ENCODE data around the gene XPNPEP1.

XPNPEP1 gene

DNA sequence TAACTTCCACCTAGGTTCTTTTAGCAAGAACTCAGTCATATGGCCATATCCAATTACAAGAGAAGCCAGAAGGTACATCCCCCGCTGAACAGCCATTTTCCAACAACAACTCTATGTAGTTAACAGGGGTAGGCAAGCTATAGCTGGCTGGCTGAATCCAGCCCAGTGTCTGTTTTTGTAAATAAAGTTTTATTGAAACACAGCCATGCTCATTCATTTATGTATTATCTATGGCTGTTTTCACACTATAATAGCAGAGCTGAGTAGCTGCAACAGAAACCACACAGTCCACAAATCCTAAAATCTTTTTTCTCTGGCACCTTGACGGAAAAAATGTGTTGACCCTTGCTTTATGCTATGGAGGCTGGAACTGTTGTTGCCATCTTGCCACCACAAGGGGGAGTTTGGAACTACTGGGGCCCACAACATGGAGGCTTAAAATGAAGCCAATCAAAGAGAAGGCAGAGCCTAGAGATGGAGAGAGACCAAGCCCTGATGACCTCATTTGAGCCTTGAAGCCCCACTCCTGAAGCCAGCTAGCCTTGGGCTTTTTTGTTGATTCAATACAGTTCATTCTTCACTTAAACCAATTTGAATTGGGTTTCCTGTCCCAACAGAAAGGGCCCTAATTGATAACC is 33.3 kb upstream of the XPNPEP1 start:
- TF ChIP-seq, protein P1, sequence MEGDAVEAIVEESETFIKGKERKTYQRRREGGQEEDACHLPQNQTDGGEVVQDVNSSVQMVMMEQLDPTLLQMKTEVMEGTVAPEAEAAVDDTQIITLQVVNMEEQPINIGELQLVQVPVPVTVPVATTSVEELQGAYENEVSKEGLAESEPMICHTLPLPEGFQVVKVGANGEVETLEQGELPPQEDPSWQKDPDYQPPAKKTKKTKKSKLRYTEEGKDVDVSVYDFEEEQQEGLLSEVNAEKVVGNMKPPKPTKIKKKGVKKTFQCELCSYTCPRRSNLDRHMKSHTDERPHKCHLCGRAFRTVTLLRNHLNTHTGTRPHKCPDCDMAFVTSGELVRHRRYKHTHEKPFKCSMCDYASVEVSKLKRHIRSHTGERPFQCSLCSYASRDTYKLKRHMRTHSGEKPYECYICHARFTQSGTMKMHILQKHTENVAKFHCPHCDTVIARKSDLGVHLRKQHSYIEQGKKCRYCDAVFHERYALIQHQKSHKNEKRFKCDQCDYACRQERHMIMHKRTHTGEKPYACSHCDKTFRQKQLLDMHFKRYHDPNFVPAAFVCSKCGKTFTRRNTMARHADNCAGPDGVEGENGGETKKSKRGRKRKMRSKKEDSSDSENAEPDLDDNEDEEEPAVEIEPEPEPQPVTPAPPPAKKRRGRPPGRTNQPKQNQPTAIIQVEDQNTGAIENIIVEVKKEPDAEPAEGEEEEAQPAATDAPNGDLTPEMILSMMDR (IDR thresholded peaks at IDR 0.05; ENCODE audit: insufficient read depth, low read length, poor library complexity, severe bottlenecking), result peak; percentile 76
- no peak overlapping the region for H3K4me3 ChIP-seq (replicated peaks; ENCODE audit: low read depth, low read length)
- H3K36me3 ChIP-seq (ENCODE audit: control insufficient read depth, insufficient read depth, low read length), result no peaks in the 10 kb centered on the region
- no peaks in the 10 kb centered on the region for H3K27me3 ChIP-seq (replicated peaks; ENCODE audit: control insufficient read depth, insufficient read depth, low read length)
- DNase-seq (ENCODE audit: extremely low read depth, insufficient read length), result no peak

DNA sequence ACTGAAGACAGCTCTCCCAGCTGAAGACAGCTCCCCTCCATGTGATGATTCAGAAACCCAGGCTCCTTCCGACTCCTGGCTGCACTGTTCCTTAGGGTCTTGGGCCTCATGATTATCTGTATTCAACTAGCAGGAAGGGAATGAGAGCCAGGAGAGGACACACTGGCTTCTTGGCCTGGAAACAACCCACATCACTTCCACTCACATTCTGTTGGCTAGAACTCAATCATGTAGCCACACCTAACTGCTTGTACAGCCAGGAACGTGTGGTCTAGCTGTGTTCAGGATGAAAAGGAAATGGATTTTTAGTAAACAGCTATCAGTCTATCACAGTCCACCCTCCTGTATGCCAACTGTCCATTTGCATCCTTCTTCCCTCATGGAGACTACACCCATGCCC is 30.5 kb upstream of the XPNPEP1 start:
- Histone ChIP-seq H3K27me3 (replicated peaks; ENCODE audit: control insufficient read depth, insufficient read depth, low read length) (no peaks in the 10 kb centered on the region), H3K4me3 (replicated peaks; ENCODE audit: low read depth, low read length) (no peak overlapping the region), H3K36me3 (ENCODE audit: control insufficient read depth, insufficient read depth, low read length) (no peaks in the 10 kb centered on the region)
- TF ChIP-seq, protein P1 (IDR thresholded peaks at IDR 0.05; ENCODE audit: insufficient read depth, low read length, poor library complexity, severe bottlenecking), result no peak
- no peak for DNase-seq (ENCODE audit: extremely low read depth, insufficient read length)

DNA sequence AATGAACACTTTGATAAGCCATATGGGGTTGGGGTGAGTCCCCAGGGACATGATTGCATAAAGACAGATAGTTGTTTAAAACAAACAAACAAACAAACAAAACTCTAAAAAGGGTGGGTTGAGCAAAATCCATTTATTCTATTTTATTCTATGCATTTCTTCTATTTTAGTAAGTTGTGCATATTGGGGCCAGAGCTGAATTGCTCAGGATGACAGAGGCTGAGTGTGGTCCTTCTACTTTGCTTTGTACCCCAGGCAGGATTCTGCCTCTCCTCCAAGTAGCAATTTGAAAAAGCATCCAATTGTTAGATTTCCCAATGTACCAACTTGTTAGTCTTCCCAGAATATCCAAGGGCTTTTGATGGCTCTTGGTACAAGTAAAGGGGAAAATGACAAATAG is 29.2 kb upstream of the XPNPEP1 start:
- no peak for DNase-seq (ENCODE audit: extremely low read depth, insufficient read length)
- TF ChIP-seq, protein P1 (IDR thresholded peaks at IDR 0.05; ENCODE audit: insufficient read depth, low read length, poor library complexity, severe bottlenecking), result no peak

DNA sequence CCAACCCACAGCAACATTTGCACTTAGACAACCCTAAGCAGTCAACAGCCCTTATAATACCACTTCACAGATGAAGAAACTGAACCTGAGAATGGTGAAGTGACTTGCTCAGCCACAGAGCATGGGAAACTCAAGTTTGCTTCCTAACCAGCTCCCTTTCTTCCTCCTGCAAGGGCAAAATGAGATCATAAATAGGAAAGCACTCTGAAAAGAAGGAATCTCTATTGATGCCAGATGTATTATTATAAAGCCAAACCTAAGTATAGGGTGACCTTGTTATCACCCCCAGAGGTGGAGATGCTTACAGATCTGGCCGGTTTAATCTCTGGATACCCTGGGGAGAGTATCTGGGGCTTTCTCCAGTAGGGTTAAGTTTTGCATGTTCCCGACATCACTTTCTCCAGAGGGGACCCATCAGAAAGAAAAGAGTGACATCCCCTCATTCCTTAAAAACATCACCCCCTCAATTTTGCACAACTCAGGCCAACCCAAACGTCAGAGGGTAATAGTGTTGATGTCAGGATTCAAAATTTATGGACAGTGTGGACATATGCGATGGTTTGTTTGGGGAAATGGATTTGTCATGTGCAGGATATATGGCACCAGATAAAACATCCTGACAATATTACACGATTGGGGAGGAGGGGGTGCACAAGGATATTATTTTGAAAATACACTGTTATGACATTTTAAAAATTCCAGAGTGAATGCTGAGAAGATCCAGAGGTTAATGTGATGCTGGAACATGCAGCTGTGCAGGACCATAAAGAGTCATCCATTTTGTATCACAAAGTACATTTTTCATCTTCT is 24.0 kb upstream of the XPNPEP1 start:
- H3K4me3 ChIP-seq (replicated peaks; ENCODE audit: low read depth, low read length), result no peak overlapping the region
- H3K27me3 ChIP-seq (replicated peaks; ENCODE audit: control insufficient read depth, insufficient read depth, low read length), result no peaks in the 10 kb centered on the region
- DNase-seq (ENCODE audit: extremely low read depth, insufficient read length), result no peak
- TF ChIP-seq, protein P1 (IDR thresholded peaks at IDR 0.05; ENCODE audit: insufficient read depth, low read length, poor library complexity, severe bottlenecking), result no peak
- no peaks in the 10 kb centered on the region for H3K36me3 ChIP-seq (ENCODE audit: control insufficient read depth, insufficient read depth, low read length)

More for the DNA sequence above, 29.2 kb upstream of the XPNPEP1 start:
- no peaks in the 10 kb centered on the region for H3K27me3 ChIP-seq (replicated peaks; ENCODE audit: control insufficient read depth, insufficient read depth, low read length)
- H3K4me3 ChIP-seq (replicated peaks; ENCODE audit: low read depth, low read length), result no peak overlapping the region
- no peaks in the 10 kb centered on the region for H3K36me3 ChIP-seq (ENCODE audit: control insufficient read depth, insufficient read depth, low read length)

DNA sequence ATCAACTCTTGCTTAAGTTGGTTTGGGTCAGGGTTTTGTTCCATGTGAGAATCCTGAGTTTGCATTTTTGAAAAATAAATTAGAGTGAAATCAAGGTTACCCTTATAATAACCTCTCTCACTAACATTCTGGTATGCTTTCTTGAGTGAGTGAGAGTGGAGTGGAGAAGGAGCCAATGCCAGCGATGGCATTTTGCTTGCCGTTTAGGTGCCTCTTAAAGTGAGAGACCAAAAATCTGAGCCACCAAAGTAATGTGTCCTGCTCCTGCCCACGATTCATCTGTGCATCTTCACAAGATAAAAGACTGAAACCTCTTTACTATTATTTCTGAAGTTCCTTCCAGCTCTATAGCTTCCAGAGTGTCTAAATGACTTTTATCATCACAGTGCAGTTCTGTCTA is 23.4 kb upstream of the XPNPEP1 start:
- no peak for DNase-seq (ENCODE audit: extremely low read depth, insufficient read length)
- no peaks in the 10 kb centered on the region for H3K36me3 ChIP-seq (ENCODE audit: control insufficient read depth, insufficient read depth, low read length)
- no peak overlapping the region for H3K4me3 ChIP-seq (replicated peaks; ENCODE audit: low read depth, low read length)
- no peaks in the 10 kb centered on the region for H3K27me3 ChIP-seq (replicated peaks; ENCODE audit: control insufficient read depth, insufficient read depth, low read length)
- TF ChIP-seq, protein P1 (IDR thresholded peaks at IDR 0.05; ENCODE audit: insufficient read depth, low read length, poor library complexity, severe bottlenecking), result no peak
